ENCODE measurements around the gene LMF1. TPM values are rescaled to one million over a fixed set of nuclear protein-coding genes. Genes with fewer than 3 reads are reported as not detected.

LMF1 gene
- total and polyA plus RNA-seq, 2 donors (not counting 1 experiment from before 2014, with no cell fraction given), result 36.4 to 63.2 TPM

DNA sequence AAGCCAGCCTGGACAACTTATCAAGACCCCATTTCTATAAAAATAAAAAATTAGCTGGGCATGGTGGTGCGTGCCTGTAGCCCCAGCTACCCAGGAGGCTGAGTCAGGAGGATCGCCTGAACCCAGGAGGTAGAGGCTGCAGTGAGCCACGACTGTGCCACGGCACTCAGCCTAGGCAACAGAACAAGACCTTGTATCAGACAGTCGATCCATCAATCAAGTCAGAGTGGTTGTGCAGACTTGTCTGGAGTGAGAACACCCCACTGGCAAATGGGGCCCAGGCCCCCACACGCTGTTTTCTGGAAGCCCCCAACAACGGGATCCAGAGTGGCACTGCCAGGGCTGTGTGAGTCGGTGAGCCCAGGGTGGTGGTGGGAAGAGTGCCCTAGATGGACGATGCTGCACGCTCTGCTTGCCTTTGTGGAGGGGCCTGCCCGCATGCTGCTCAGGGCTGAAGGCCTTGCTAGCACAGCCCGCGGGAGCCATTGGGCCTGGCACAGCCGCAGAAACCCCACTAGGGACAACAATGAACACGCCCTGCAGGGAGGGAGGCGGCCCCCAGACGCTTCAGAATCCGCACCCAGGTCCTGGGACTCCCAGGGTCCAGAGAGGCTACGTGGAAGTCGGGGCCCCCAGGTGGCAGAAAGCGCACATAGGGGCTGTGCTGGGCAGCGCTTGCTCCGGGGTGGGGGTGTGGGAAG is 90.2 kb downstream of the LMF1 start:
- H4K20me1 ChIP-seq (ENCODE audit: control insufficient read depth, insufficient read depth, low read length, poor library complexity, severe bottlenecking), result no peaks in the 10 kb centered on the region
- H3K4me1 ChIP-seq (ENCODE audit: control insufficient read depth in 2 of 2, insufficient read depth in 2 of 2, low read length in 2 of 2), result peaks cover 0 to 12% of the 10 kb centered on the region in 2 donors
- H3K27me3 ChIP-seq (replicated peaks in 1 of 4; ENCODE audit: control extremely low read depth in 1 of 4, control insufficient read depth in 3 of 4, insufficient read depth in 4 of 4, low read length in 3 of 4), result no peaks in the 10 kb centered on the region
- ChIA-PET CTCF (no interaction called here), POLR2A (no interaction called here)
- TF ChIP-seq, protein P1, sequence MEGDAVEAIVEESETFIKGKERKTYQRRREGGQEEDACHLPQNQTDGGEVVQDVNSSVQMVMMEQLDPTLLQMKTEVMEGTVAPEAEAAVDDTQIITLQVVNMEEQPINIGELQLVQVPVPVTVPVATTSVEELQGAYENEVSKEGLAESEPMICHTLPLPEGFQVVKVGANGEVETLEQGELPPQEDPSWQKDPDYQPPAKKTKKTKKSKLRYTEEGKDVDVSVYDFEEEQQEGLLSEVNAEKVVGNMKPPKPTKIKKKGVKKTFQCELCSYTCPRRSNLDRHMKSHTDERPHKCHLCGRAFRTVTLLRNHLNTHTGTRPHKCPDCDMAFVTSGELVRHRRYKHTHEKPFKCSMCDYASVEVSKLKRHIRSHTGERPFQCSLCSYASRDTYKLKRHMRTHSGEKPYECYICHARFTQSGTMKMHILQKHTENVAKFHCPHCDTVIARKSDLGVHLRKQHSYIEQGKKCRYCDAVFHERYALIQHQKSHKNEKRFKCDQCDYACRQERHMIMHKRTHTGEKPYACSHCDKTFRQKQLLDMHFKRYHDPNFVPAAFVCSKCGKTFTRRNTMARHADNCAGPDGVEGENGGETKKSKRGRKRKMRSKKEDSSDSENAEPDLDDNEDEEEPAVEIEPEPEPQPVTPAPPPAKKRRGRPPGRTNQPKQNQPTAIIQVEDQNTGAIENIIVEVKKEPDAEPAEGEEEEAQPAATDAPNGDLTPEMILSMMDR (IDR thresholded peaks at IDR 0.05), result no peak
- TF ChIP-seq EZH2 (IDR thresholded peaks at IDR 0.05; ENCODE audit: borderline replicate concordance, insufficient read depth, low read depth, low read length, poor library complexity, severe bottlenecking), result no peak
- DNase-seq, result no peak
- H3K4me3 ChIP-seq (ENCODE audit: control extremely low read depth in 1 of 5, extremely low read depth in 1 of 5, insufficient read depth in 1 of 5, low read depth in 2 of 5, low read length in 4 of 5), result no peak overlapping the region
- Mint-ChIP-seq H3K27me3 (no peaks in the 10 kb centered on the region), H3K9me3 (ENCODE audit: insufficient read depth) (no peaks in the 10 kb centered on the region), H3K4me3 (no peak overlapping the region), H3K27ac (no peak overlapping the region), H3K4me1 (peaks cover 14% of the 10 kb centered on the region)
- ATAC-seq (ENCODE audit: low read depth), result no peak
- intact Hi-C loops (cut with micrococcal nuclease), result no loop called here
- no peaks in the 10 kb centered on the region for H3K79me2 ChIP-seq (ENCODE audit: control insufficient read depth, insufficient read depth, low read length)
- no peak overlapping the region for H3K9ac ChIP-seq (ENCODE audit: low read length)
- no peak overlapping the region for H3K4me2 ChIP-seq (replicated peaks; ENCODE audit: low read depth, low read length, poor library complexity, severe bottlenecking)
- WGBS (ENCODE audit: insufficient coverage), result 97% methylated on average over 23 of the region's 23 CpGs
- no peak overlapping the region for H2AFZ ChIP-seq (ENCODE audit: insufficient read depth, low read depth, low read length, poor library complexity, severe bottlenecking)
- no peaks in the 10 kb centered on the region for H3K36me3 ChIP-seq (replicated peaks in 1 of 2; ENCODE audit: control extremely low read depth in 1 of 2, control insufficient read depth in 1 of 2, extremely low read depth in 1 of 2, insufficient read depth in 2 of 2, low read length in 1 of 2)
- H3K27ac ChIP-seq (ENCODE audit: low read length in 2 of 2), result no peak overlapping the region
- peaks cover 0 to 37% (median 17%) of the 10 kb centered on the region in 3 donors for H3K9me3 ChIP-seq (ENCODE audit: control extremely low read depth in 1 of 3, control insufficient read depth in 2 of 3, insufficient read depth in 1 of 3, low read length in 2 of 3)

DNA sequence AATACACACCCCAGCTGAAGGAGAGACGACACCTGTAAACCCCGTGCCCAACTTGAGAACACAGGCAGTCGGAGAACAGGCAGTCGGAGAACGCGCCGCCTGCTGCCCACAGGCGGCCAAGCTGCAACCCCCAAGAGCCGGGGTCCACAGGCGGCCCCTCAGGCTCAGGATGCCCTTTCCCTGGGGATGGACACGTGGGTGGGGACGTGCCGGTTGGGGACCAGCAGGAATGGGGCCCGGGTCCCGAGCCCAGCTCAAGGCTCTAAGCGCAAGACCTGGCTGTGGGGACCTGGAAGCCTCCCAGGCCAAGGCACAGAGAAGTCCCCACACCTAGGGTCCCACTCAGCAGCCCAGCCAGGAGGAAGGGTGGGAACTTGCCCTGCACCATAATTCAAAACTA is 90.8 kb downstream of the LMF1 start:
- H3K4me3 ChIP-seq (ENCODE audit: control extremely low read depth in 1 of 5, extremely low read depth in 1 of 5, insufficient read depth in 1 of 5, low read depth in 2 of 5, low read length in 4 of 5), result no peak overlapping the region
- TF ChIP-seq, protein P1 (IDR thresholded peaks at IDR 0.05), result no peak
- no peak for TF ChIP-seq EZH2 (IDR thresholded peaks at IDR 0.05; ENCODE audit: borderline replicate concordance, insufficient read depth, low read depth, low read length, poor library complexity, severe bottlenecking)
- no peak overlapping the region for H3K27ac ChIP-seq (ENCODE audit: low read length in 2 of 2)
- ATAC-seq (ENCODE audit: low read depth) (no peak), DNase-seq (no peak)
- H3K9ac ChIP-seq (ENCODE audit: low read length), result no peak overlapping the region
- Mint-ChIP-seq H3K4me1 (peaks cover 14% of the 10 kb centered on the region), H3K4me3 (no peak overlapping the region), H3K9me3 (ENCODE audit: insufficient read depth) (no peaks in the 10 kb centered on the region), H3K27ac (no peak overlapping the region), H3K27me3 (no peaks in the 10 kb centered on the region)
- peaks cover 0 to 32% (median 15%) of the 10 kb centered on the region in 3 donors for H3K9me3 ChIP-seq (ENCODE audit: control extremely low read depth in 1 of 3, control insufficient read depth in 2 of 3, insufficient read depth in 1 of 3, low read length in 2 of 3)
- 95% methylated on average over 16 of the region's 16 CpGs for WGBS (ENCODE audit: insufficient coverage)
- CTCF ChIA-PET, result no interaction called here
- H3K4me1 ChIP-seq (ENCODE audit: control insufficient read depth in 2 of 2, insufficient read depth in 2 of 2, low read length in 2 of 2), result peaks cover 0 to 12% of the 10 kb centered on the region in 2 donors
- H3K4me2 ChIP-seq (replicated peaks; ENCODE audit: low read depth, low read length, poor library complexity, severe bottlenecking), result no peak overlapping the region
- H3K79me2 ChIP-seq (ENCODE audit: control insufficient read depth, insufficient read depth, low read length), result no peaks in the 10 kb centered on the region
- H4K20me1 ChIP-seq (ENCODE audit: control insufficient read depth, insufficient read depth, low read length, poor library complexity, severe bottlenecking), result no peaks in the 10 kb centered on the region
- intact Hi-C loops (cut with micrococcal nuclease), result no loop called here
- H3K27me3 ChIP-seq (replicated peaks in 1 of 4; ENCODE audit: control extremely low read depth in 1 of 4, control insufficient read depth in 3 of 4, insufficient read depth in 4 of 4, low read length in 3 of 4), result no peaks in the 10 kb centered on the region
- POLR2A ChIA-PET, result no interaction called here
- H3K36me3 ChIP-seq (replicated peaks in 1 of 2; ENCODE audit: control extremely low read depth in 1 of 2, control insufficient read depth in 1 of 2, extremely low read depth in 1 of 2, insufficient read depth in 2 of 2, low read length in 1 of 2), result peaks cover 0 to 1% of the 10 kb centered on the region in 2 experiments
- H2AFZ ChIP-seq (ENCODE audit: insufficient read depth, low read depth, low read length, poor library complexity, severe bottlenecking), result no peak overlapping the region

All from B cell (primary cell).